ACC112 (cell line): ENCODE results near the gene PSMD2.
"Not testable (repeated sequence)": the region's sequence is repeated elsewhere in the genome, so short reads cannot be mapped to it uniquely, and the experiment has no call there.

Experiments used
- H2AFZ ChIP-seq: fragments of 200-600 bp; sonication (generic); one replicate; pipeline ENCODE4 v1.6.0; 2017; ENCODE audit warnings: antibody characterized with exemption, low read length; ENCODE audit not compliant: unreplicated experiment
- H3K27ac ChIP-seq: fragments of 200-600 bp; sonication (generic); 2 replicates; pipeline ENCODE4 v1.5.1; 2014; ENCODE audit warnings: low read depth, mild to moderate bottlenecking, antibody characterized with exemption, low read length, moderate library complexity
- H3K27me3 ChIP-seq: fragments of 200-600 bp; sonication (generic); 2 replicates; pipeline ENCODE4 v1.6.1; 2014; ENCODE audit warnings: mild to moderate bottlenecking, antibody characterized with exemption, low read length, moderate library complexity, mixed read lengths; ENCODE audit not compliant: insufficient read depth
- H3K36me3 ChIP-seq: fragments of 200-600 bp; sonication (generic); 2 replicates; pipeline ENCODE4 v1.6.1; 2016; ENCODE audit warnings: mild to moderate bottlenecking, antibody characterized with exemption, low read length, moderate library complexity, mixed read lengths; ENCODE audit not compliant: insufficient read depth
- H3K4me1 ChIP-seq: fragments of 200-600 bp; sonication (generic); one replicate; pipeline ENCODE4 v1.6.1; 2016; ENCODE audit warnings: low read length, mixed read lengths; ENCODE audit not compliant: insufficient read depth, unreplicated experiment, control insufficient read depth
- H3K4me3 ChIP-seq: fragments of 200-600 bp; sonication (generic); 2 replicates; pipeline ENCODE4 v1.5.1; 2014; ENCODE audit warnings: mild to moderate bottlenecking, low read depth, low read length
- H3K79me2 ChIP-seq: fragments of 200-600 bp; sonication (generic); one replicate; pipeline ENCODE4 v1.6.0; 2016; ENCODE audit warnings: low read length; ENCODE audit not compliant: control insufficient read depth, unreplicated experiment, insufficient read depth

PSMD2 gene

GRCh38 chr3:184261270-184261853, 37.7 kb upstream of the PSMD2 start, which contains the start of gene CAMK2N2:
TSS of gene CAMK2N2 (minus strand) at chr3:184261553. CDS start at chr3:184261285, 268 bp downstream.
- peaks cover 5% of the 10 kb centered on the region for H3K4me1 ChIP-seq

GRCh38 chr3:184261854-184262763, 36.9 kb upstream of the PSMD2 start:
- Histone ChIP-seq H3K27me3 (peaks cover 31% of the 10 kb centered on the region), H2AFZ (peak overlapping the region; percentile 42), H3K36me3 (no peaks in the 10 kb centered on the region), H3K79me2 (no peaks in the 10 kb centered on the region), H3K4me1 (peaks cover 5% of the 10 kb centered on the region), H3K4me3 (peak overlapping the region; percentile 80), H3K27ac (no peak overlapping the region)

More at GRCh38 chr3:184261270-184261853, 37.7 kb upstream of the PSMD2 start, which contains the start of gene CAMK2N2:
- H2AFZ ChIP-seq, result peak within 1 kb of the TSS; percentile 42
- no peak within 1 kb of the TSS for H3K27ac ChIP-seq
- peaks cover 31% of the 10 kb centered on the region for H3K27me3 ChIP-seq
- H3K4me3 ChIP-seq, result peak within 1 kb of the TSS; percentile 80
- no peaks in the 10 kb centered on the region for H3K79me2 ChIP-seq
- H3K36me3 ChIP-seq, result no peaks in the 10 kb centered on the region

- Histone ChIP-seq H3K4me1 (peaks cover 5% of the 10 kb centered on the region), H2AFZ (no peak overlapping the region), H3K27me3 (peaks cover 36% of the 10 kb centered on the region), H3K27ac (no peak overlapping the region), H3K79me2 (no peaks in the 10 kb centered on the region), H3K4me3 (peak overlapping the region; percentile 80), H3K36me3 (no peaks in the 10 kb centered on the region)
Observed at GRCh38 chr3:184262764-184263179, 36.3 kb upstream of the PSMD2 start.

DNA sequence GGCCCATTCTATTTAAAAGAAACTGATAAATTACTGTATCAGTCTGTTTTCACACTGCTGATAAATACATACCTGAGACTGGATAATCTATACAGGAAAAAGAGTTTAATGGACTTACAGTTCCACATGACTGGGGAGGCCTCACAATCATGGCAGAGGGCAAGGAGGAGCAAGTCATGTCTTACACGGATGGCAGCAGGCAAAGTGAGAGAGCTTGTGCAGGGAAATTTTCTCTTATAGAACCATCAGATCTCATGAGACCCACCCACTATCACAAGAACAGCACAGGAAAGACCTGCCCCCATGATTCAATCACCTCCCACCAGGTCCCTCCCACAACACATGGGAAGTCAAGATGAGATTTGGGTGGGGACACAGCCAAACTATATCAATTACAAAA, 31.8 kb upstream of the PSMD2 start:
- H2AFZ ChIP-seq, H3K36me3 ChIP-seq, H3K79me2 ChIP-seq, H3K4me3 ChIP-seq, H3K27ac ChIP-seq, H3K4me1 ChIP-seq: not testable (repeated sequence)
- peaks cover 22% of the 10 kb centered on the region for H3K27me3 ChIP-seq

DNA sequence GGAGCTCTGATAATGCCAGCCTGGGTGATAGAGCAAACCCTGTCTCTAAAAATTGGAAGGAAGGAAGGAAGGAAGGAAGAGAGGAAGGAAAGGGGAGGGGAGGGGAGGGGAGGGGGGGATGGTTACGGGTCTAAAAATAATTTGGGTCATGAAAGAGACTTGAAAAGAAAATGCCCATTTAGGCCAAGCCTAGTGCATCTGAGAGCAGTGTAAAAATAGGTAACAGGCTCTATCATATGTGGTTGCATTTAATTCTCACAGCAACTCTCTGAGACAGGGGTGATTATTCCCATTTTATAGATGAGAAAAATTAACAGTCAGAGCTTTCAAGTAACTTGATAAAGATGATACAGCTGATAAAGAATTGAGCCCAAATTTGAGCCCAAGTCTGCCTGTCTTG, 26.8 kb upstream of the PSMD2 start:
- H3K36me3 ChIP-seq, result no peaks in the 10 kb centered on the region
- H2AFZ ChIP-seq, result no peak overlapping the region
- no peaks in the 10 kb centered on the region for H3K79me2 ChIP-seq
- H3K4me3 ChIP-seq, result no peak overlapping the region
- H3K27ac ChIP-seq, result no peak overlapping the region
- H3K4me1 ChIP-seq, result no peaks in the 10 kb centered on the region
- H3K27me3 ChIP-seq, result peaks cover 45% of the 10 kb centered on the region

- Histone ChIP-seq H3K79me2 (no peaks in the 10 kb centered on the region), H2AFZ (no peak overlapping the region), H3K27me3 (peaks cover 62% of the 10 kb centered on the region), H3K36me3 (no peaks in the 10 kb centered on the region), H3K27ac (no peak overlapping the region), H3K4me3 (no peak overlapping the region), H3K4me1 (no peaks in the 10 kb centered on the region)
Observed at GRCh38 chr3:184275381-184275701, 23.7 kb upstream of the PSMD2 start.

GRCh38 chr3:184275961-184276910, 22.8 kb upstream of the PSMD2 start, which contains the start of gene ECE2:
TSS of gene ECE2 (plus strand) at chr3:184276022. CDS start at chr3:184276154, 132 bp downstream.
- H2AFZ ChIP-seq, result no peak within 1 kb of the TSS
- peaks cover 57% of the 10 kb centered on the region for H3K27me3 ChIP-seq
- no peak within 1 kb of the TSS for H3K27ac ChIP-seq
- no peaks in the 10 kb centered on the region for H3K4me1 ChIP-seq
- H3K79me2 ChIP-seq, result no peaks in the 10 kb centered on the region
- H3K36me3 ChIP-seq, result no peaks in the 10 kb centered on the region
- peak within 1 kb of the TSS; percentile 12; the same call in 1 of the 2 replicates for H3K4me3 ChIP-seq

DNA sequence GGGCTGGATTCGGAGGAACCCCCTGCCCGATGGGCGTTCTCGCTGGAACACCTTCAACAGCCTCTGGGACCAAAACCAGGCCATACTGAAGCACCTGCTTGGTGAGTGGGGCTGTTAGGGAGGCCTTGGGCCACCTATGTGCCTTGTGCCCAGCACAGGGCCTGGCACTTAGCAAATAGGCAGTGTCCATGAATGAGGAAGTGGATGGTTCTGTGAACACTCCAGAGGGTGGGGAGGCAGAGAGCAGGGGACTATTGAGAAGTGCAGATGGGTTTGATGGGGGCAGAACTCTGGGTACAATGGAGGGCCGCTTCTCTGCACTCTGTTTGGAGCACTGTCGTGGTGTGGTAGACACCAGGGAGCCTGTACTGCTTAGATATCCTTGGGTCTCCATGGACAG, 21.7 kb upstream of the PSMD2 start:
- Histone ChIP-seq H2AFZ (no peak overlapping the region), H3K27me3 (peaks cover 56% of the 10 kb centered on the region), H3K4me1 (no peaks in the 10 kb centered on the region), H3K27ac (no peak overlapping the region), H3K36me3 (no peaks in the 10 kb centered on the region), H3K79me2 (no peaks in the 10 kb centered on the region), H3K4me3 (no peak overlapping the region)

DNA sequence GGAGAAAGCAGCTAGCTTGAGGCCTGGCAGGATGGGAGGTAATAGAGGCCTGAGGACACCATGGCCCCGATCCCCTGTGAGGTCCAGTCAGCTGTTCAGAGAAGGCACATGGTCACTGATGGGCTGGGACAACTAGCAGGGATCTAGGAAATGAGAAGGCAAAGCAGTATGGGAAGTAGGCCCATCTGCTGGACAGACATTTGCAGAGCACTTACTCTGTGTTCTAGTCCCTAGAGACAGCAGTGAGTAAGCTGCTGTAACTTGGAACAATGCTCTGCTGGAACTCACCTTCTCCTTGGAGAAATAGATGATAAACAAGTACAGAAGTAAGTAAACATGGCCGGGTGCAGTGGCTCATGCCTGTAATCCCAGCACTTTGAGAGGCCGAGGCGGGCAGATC, 16.1 kb upstream of the PSMD2 start:
- H3K36me3 ChIP-seq, result no peaks in the 10 kb centered on the region
- H3K79me2 ChIP-seq, result no peaks in the 10 kb centered on the region
- no peak overlapping the region for H3K27ac ChIP-seq
- H3K4me3 ChIP-seq, result no peak overlapping the region
- H2AFZ ChIP-seq, result no peak overlapping the region
- H3K27me3 ChIP-seq, result peaks cover 26% of the 10 kb centered on the region
- peaks cover 3% of the 10 kb centered on the region for H3K4me1 ChIP-seq

- Histone ChIP-seq H2AFZ (no peak overlapping the region), H3K4me1 (peaks cover 3% of the 10 kb centered on the region), H3K36me3 (no peaks in the 10 kb centered on the region), H3K27ac (no peak overlapping the region), H3K79me2 (no peaks in the 10 kb centered on the region), H3K27me3 (peaks cover 18% of the 10 kb centered on the region), H3K4me3 (no peak overlapping the region)
Observed at GRCh38 chr3:184283681-184284080, 15.4 kb upstream of the PSMD2 start.
